ENCODE data around the gene TM4SF4. TPM values are rescaled to one million over a fixed set of nuclear protein-coding genes. Genes with fewer than 3 reads are reported as not detected.

TM4SF4 gene
- total and polyA plus RNA-seq, 2 of the 8 experiments (the other 6 are each of a cell fraction or from before 2014, with no cell fraction given) = not detected

DNA sequence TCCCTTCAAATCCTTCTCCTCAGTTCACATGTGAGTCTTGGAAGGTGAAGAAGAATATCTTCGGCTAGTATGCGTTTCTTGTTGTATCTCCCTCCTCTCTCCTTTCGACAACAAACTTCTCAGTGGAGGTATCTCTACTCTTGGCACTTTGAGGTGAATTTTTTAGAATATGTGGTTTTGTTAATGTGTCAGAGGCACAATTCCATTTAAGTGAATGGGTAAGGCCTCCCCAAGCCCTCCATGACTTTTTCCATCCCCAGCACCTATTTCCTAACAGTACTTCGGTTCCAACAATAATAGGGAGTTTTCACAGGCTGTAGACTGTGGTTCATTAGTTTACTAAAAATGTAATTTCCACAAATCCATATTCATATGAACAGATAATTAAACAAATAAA lies 74.2 kb downstream of the TM4SF4 start:
- no peak overlapping the region for H3K56ac ChIP-seq (replicated peaks; ENCODE audit: insufficient read length, low read depth, low read length)
- ChIA-PET CTCF (ENCODE audit: partially characterized antibody) (interaction anchor here (0.6 to 2.9 kb wide), 4 partner anchors 12 to 196 kb away, joined by 3 to 9 read pairs (median 4); no protein-coding TSS in a partner anchor), POLR2A (ENCODE audit: partially characterized antibody) (no interaction called here)
- 90% methylated on average over 4 of the region's 4 CpGs; no CpG with 5 or more reads in 1 of the 2 experiments for WGBS, 2 experiments (ENCODE audit: extremely low coverage in 1 of 2, insufficient coverage in 1 of 2, insufficient read length in 1 of 2, insufficient replicate concordance in 2 of 2, low coverage in 1 of 2, low lambda C conversion rate in 2 of 2, missing lambda C conversion rate in 1 of 2)
- no peak overlapping the region for H2AK5ac ChIP-seq (ENCODE audit: low read depth, low read length)
- no peak overlapping the region for H3K14ac ChIP-seq (ENCODE audit: insufficient read length)
- no peaks in the 10 kb centered on the region for H3K36me3 ChIP-seq (ENCODE audit: control insufficient read depth in 2 of 4, insufficient read depth in 4 of 4, low read length in 3 of 4)
- no peak overlapping the region for H2AFZ ChIP-seq (ENCODE audit: low read length)
- H4K20me1 ChIP-seq (replicated peaks in 1 of 2; ENCODE audit: control insufficient read depth in 1 of 2, insufficient read depth in 2 of 2, low read length in 2 of 2) = no peaks in the 10 kb centered on the region
- no peak for FAIRE-seq
- H3K9ac ChIP-seq (replicated peaks in 1 of 4; ENCODE audit: extremely low read depth in 1 of 4, low read depth in 3 of 4, low read length in 3 of 4) = no peak overlapping the region
- no peaks in the 10 kb centered on the region for H3K27me3 ChIP-seq (replicated peaks in 1 of 4; ENCODE audit: control insufficient read depth in 3 of 4, extremely low read depth in 1 of 4, insufficient read depth in 3 of 4, low read length in 3 of 4)
- H2BK15ac ChIP-seq (ENCODE audit: low read length) = no peak overlapping the region
- no peak overlapping the region for H2BK20ac ChIP-seq (ENCODE audit: low read length)
- no peak overlapping the region for H2BK5ac ChIP-seq (ENCODE audit: low read depth, low read length)
- H4K8ac ChIP-seq (ENCODE audit: extremely low read depth, insufficient read depth, low read length) = no peak overlapping the region
- no peak for DNase-seq (ENCODE audit: low read depth in 1 of 2, low spot score in 2 of 2)
- no peak overlapping the region for H3K4me2 ChIP-seq (ENCODE audit: insufficient read depth in 1 of 2, low read depth in 2 of 2, low read length in 2 of 2)
- no peak overlapping the region for H4K5ac ChIP-seq (ENCODE audit: insufficient read length, low read depth, low read length)
- H2BK12ac ChIP-seq (ENCODE audit: low read depth, low read length) = no peak overlapping the region
- H3K4ac ChIP-seq (replicated peaks; ENCODE audit: insufficient read length, low read depth, low read length) = no peak overlapping the region
- H3K79me2 ChIP-seq (ENCODE audit: control insufficient read depth in 1 of 2, insufficient read depth in 2 of 2, low read length in 2 of 2) = peaks cover 0 to 5% of the 10 kb centered on the region in 2 experiments; a peak in 2 of 4 replicates
- H4K91ac ChIP-seq (replicated peaks; ENCODE audit: insufficient read length, low read length) = no peak overlapping the region
- no peaks in the 10 kb centered on the region; the same call in 1 of the 2 replicates for H3K79me1 ChIP-seq (ENCODE audit: low read depth, low read length)
- H3K27ac ChIP-seq (ENCODE audit: low read depth, low read length) = no peak overlapping the region
- no peak overlapping the region for H3K18ac ChIP-seq (ENCODE audit: extremely low read depth, low read length)
- peaks cover 0 to 3% (median under 1%) of the 10 kb centered on the region in 4 experiments; a peak in 3 of 7 replicates for H3K4me1 ChIP-seq (replicated peaks in 1 of 4; ENCODE audit: control insufficient read depth in 3 of 4, insufficient read depth in 4 of 4, low read length in 3 of 4)
- H3K23me2 ChIP-seq (ENCODE audit: low read depth, low read length) = no peaks in the 10 kb centered on the region
- H3K23ac ChIP-seq (ENCODE audit: insufficient read length) = no peak overlapping the region
- H3K4me3 ChIP-seq (ENCODE audit: extremely low read depth in 1 of 4, insufficient read depth in 2 of 4, low read depth in 3 of 4, low read length in 4 of 4) = no peak overlapping the region
- H2BK120ac ChIP-seq (replicated peaks; ENCODE audit: low read depth, low read length) = no peak overlapping the region
- no peaks in the 10 kb centered on the region for H3K9me3 ChIP-seq (ENCODE audit: insufficient read depth in 2 of 2, low read depth in 1 of 2, low read length in 1 of 2)
- TF ChIP-seq TAF7 (optimal IDR thresholded peaks at IDR 0.05; ENCODE audit: borderline replicate concordance, low read depth, low read length) = no peak
- TF ChIP-seq POLR2AphosphoS5 (IDR thresholded peaks at IDR 0.05; ENCODE audit: low read depth, low read length) = no peak
- TF ChIP-seq CREB1 (IDR thresholded peaks at IDR 0.05) = no peak

All from H1 (cell line).